Neural cell (in vitro differentiated cells): ENCODE measurements around the gene DUSP5. TPM values are rescaled to one million over a fixed set of nuclear protein-coding genes. Genes with fewer than 3 reads are reported as not detected.

Source experiments
- H2AFZ ChIP-seq: fragments of 200-600, 300-800 bp; sonication (generic), shearing (Covaris generic); 2 replicates; pipeline ENCODE4 v1.6.0; 2014; ENCODE audit warnings: low read depth, mild to moderate bottlenecking, antibody characterized with exemption, low read length, moderate library complexity
- H3F3A ChIP-seq: fragments of 200-600 bp; shearing (Covaris generic); 2 replicates; pipeline ENCODE4 v1.6.1; 2016; ENCODE audit warnings: mild to moderate bottlenecking, moderate library complexity, mixed read lengths, antibody characterized with exemption, low read length; ENCODE audit not compliant: insufficient read depth, poor library complexity, severe bottlenecking
- H3K27ac ChIP-seq: fragments of 200-600, 300-800 bp; sonication (generic), shearing (Covaris generic); 2 replicates; pipeline ENCODE4 v1.5.1; 2014; ENCODE audit warnings: mild to moderate bottlenecking, low read length, moderate library complexity
- H3K27me3 ChIP-seq: fragments of 300-800, 200-600 bp; sonication (generic), shearing (Covaris generic); 2 replicates; pipeline ENCODE4 v1.6.0; 2014; ENCODE audit warnings: mild to moderate bottlenecking, low read depth, low read length, moderate library complexity; ENCODE audit not compliant: insufficient read depth
- H3K36me3 ChIP-seq: fragments of 300-800, 200-600 bp; sonication (generic), shearing (Covaris generic); 2 replicates; pipeline ENCODE4 v1.5.1; 2014; ENCODE audit warnings: mild to moderate bottlenecking, antibody characterized with exemption, low read length, moderate library complexity; ENCODE audit not compliant: insufficient read depth
- H3K4me2 ChIP-seq: fragments of 300-800, 200-600 bp; sonication (generic), shearing (Covaris generic); 2 replicates; pipeline ENCODE4 v1.6.0; 2014; ENCODE audit warnings: mild to moderate bottlenecking, low read length
- H3K4me3 ChIP-seq: fragments of 300-800, 200-600 bp; sonication (generic), shearing (Covaris generic); 2 replicates; pipeline ENCODE4 v1.5.1; 2014; ENCODE audit warnings: mild to moderate bottlenecking, low read length, moderate library complexity
- H3K79me2 ChIP-seq: fragments of 200-600 bp; shearing (Covaris generic); replicated peaks from 2 replicates; pipeline ENCODE4 v1.6.0; 2014; ENCODE audit warnings: mild to moderate bottlenecking, low read length, moderate library complexity; ENCODE audit not compliant: insufficient read depth
- H3K9ac ChIP-seq: fragments of 300-800, 200-600 bp; sonication (generic), shearing (Covaris generic); 2 replicates; pipeline ENCODE4 v1.6.1; 2016; ENCODE audit warnings: mild to moderate bottlenecking, low read length, mixed read lengths
- H3K9me2 ChIP-seq: fragments of 200-600 bp; shearing (Covaris generic); 2 replicates; pipeline ENCODE4 v1.6.1; 2016; ENCODE audit warnings: mild to moderate bottlenecking, low read length, mixed read lengths; ENCODE audit not compliant: insufficient read depth
- H3K9me3 ChIP-seq: fragments of 200-600, 300-800 bp; sonication (generic), shearing (Covaris generic); 2 replicates; pipeline ENCODE4 v1.6.1; 2016; ENCODE audit warnings: mild to moderate bottlenecking, mixed run types, low read length, moderate library complexity, mixed read lengths
- H4K20me1 ChIP-seq: fragments of 200-600 bp; shearing (Covaris generic); 2 replicates; pipeline ENCODE4 v1.6.1; 2016; ENCODE audit warnings: mild to moderate bottlenecking, mixed run types; ENCODE audit not compliant: insufficient read depth
- EP300 ChIP-seq: fragments of 450-650 bp; conservative IDR thresholded peaks from 2 replicates; pipeline ENCODE4 v1.6.1; 2014; ENCODE audit warnings: antibody characterized with exemption, mild to moderate bottlenecking, moderate library complexity; ENCODE audit not compliant: poor library complexity, severe bottlenecking
- EZH2 ChIP-seq: fragments of 200-600, 300-800 bp; shearing (Covaris generic), sonication (generic); IDR thresholded peaks from 2 replicates; pipeline ENCODE4 v1.6.1; 2014; ENCODE audit warnings: antibody characterized with exemption, low read length, borderline replicate concordance, mild to moderate bottlenecking; ENCODE audit not compliant: insufficient read depth, poor library complexity, severe bottlenecking
- MXI1 ChIP-seq: fragments of 450-650 bp; conservative IDR thresholded peaks from 2 replicates; pipeline ENCODE4 v1.6.1; 2014; ENCODE audit warnings: antibody characterized with exemption, mild to moderate bottlenecking; ENCODE audit not compliant: poor library complexity, severe bottlenecking
- POLR2AphosphoS5 ChIP-seq: IDR thresholded peaks from 2 replicates; pipeline ENCODE4 v1.6.1; 2012
- RAD21 ChIP-seq: fragments of 450-650 bp; conservative IDR thresholded peaks from 2 replicates; pipeline ENCODE4 v1.6.1; 2014; ENCODE audit warnings: antibody characterized with exemption, mild to moderate bottlenecking, moderate library complexity
- SMC3 ChIP-seq: fragments of 450-650 bp; conservative IDR thresholded peaks from 2 replicates; pipeline ENCODE4 v1.6.1; 2014; ENCODE audit warnings: antibody characterized with exemption, mild to moderate bottlenecking, moderate library complexity; ENCODE audit not compliant: poor library complexity
- TAF1 ChIP-seq: IDR thresholded peaks from 2 replicates; pipeline ENCODE4 v1.6.1; 2012; ENCODE audit warnings: low read depth
- polyA plus RNA-seq: library from polyadenylated mRNA; depleted of rRNA; stranded (reverse); fragments of >200 nt; gene quantifications from 2 replicates; pipeline ENCODE4 v1.2.3, GENCODE V29; 2014
- TF ChIP-seq, protein P1 (sequence below): IDR thresholded peaks from 2 replicates; pipeline ENCODE4 v1.6.1; 2012; ENCODE audit warnings: borderline replicate concordance
- TF ChIP-seq, protein P2 (sequence below): fragments of 450-650 bp; IDR thresholded peaks from 2 replicates; pipeline ENCODE4 v1.5.1; 2014; ENCODE audit warnings: antibody characterized with exemption, mild to moderate bottlenecking, moderate library complexity; ENCODE audit not compliant: poor library complexity, severe bottlenecking

DUSP5 gene
- polyA plus RNA-seq, 1 donor from 2014 or later, result 2.2 TPM

DNA sequence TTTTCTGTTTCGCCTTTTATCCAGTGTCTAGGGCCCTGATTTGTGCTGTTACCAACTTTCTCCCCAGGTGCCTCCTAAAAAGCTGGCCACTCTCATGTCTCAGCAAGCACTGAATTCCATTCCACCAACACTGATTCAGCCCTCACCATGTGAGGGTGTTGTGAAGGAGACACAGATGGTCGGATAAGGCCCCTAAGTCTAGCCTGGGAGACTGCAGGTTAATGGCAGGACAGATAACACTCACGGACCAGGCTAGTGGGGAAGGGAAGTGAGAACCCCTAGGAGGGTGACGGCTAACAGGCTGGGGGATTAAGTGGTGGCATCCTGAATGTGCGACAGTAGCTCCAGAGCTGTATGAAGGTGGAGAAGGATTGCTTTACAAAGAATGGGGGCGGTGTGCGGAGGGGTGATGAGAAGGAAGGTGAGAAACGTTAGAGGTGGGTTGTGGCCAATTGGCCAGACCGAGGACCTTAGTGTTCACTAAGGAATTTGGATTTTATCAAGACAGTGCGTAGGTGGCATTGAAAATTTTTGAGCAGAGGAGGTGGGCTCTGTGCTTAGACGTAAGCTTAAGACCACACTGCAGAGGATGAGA lies 3.8 kb upstream of the DUSP5 start:
- no peaks in the 10 kb centered on the region for H3F3A ChIP-seq
- H3K9ac ChIP-seq, result no peak overlapping the region
- TF ChIP-seq RAD21 (no peak), TAF1 (no peak), EP300 (no peak), SMC3 (no peak), MXI1 (no peak), EZH2 (no peak), POLR2AphosphoS5 (no peak)
- TF ChIP-seq, protein P1, sequence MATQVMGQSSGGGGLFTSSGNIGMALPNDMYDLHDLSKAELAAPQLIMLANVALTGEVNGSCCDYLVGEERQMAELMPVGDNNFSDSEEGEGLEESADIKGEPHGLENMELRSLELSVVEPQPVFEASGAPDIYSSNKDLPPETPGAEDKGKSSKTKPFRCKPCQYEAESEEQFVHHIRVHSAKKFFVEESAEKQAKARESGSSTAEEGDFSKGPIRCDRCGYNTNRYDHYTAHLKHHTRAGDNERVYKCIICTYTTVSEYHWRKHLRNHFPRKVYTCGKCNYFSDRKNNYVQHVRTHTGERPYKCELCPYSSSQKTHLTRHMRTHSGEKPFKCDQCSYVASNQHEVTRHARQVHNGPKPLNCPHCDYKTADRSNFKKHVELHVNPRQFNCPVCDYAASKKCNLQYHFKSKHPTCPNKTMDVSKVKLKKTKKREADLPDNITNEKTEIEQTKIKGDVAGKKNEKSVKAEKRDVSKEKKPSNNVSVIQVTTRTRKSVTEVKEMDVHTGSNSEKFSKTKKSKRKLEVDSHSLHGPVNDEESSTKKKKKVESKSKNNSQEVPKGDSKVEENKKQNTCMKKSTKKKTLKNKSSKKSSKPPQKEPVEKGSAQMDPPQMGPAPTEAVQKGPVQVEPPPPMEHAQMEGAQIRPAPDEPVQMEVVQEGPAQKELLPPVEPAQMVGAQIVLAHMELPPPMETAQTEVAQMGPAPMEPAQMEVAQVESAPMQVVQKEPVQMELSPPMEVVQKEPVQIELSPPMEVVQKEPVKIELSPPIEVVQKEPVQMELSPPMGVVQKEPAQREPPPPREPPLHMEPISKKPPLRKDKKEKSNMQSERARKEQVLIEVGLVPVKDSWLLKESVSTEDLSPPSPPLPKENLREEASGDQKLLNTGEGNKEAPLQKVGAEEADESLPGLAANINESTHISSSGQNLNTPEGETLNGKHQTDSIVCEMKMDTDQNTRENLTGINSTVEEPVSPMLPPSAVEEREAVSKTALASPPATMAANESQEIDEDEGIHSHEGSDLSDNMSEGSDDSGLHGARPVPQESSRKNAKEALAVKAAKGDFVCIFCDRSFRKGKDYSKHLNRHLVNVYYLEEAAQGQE, result no peak
- TF ChIP-seq, protein P2, sequence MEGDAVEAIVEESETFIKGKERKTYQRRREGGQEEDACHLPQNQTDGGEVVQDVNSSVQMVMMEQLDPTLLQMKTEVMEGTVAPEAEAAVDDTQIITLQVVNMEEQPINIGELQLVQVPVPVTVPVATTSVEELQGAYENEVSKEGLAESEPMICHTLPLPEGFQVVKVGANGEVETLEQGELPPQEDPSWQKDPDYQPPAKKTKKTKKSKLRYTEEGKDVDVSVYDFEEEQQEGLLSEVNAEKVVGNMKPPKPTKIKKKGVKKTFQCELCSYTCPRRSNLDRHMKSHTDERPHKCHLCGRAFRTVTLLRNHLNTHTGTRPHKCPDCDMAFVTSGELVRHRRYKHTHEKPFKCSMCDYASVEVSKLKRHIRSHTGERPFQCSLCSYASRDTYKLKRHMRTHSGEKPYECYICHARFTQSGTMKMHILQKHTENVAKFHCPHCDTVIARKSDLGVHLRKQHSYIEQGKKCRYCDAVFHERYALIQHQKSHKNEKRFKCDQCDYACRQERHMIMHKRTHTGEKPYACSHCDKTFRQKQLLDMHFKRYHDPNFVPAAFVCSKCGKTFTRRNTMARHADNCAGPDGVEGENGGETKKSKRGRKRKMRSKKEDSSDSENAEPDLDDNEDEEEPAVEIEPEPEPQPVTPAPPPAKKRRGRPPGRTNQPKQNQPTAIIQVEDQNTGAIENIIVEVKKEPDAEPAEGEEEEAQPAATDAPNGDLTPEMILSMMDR, result no peak
- no peaks in the 10 kb centered on the region for H3K36me3 ChIP-seq
- no peak overlapping the region for H3K4me2 ChIP-seq
- no peak overlapping the region for H2AFZ ChIP-seq
- H4K20me1 ChIP-seq, result no peaks in the 10 kb centered on the region
- no peaks in the 10 kb centered on the region for H3K9me2 ChIP-seq
- no peak overlapping the region for H3K27ac ChIP-seq
- H3K4me3 ChIP-seq, result no peak overlapping the region
- H3K79me2 ChIP-seq, result no peaks in the 10 kb centered on the region
- H3K9me3 ChIP-seq, result no peaks in the 10 kb centered on the region
- H3K27me3 ChIP-seq, result peaks cover 24% of the 10 kb centered on the region

DNA sequence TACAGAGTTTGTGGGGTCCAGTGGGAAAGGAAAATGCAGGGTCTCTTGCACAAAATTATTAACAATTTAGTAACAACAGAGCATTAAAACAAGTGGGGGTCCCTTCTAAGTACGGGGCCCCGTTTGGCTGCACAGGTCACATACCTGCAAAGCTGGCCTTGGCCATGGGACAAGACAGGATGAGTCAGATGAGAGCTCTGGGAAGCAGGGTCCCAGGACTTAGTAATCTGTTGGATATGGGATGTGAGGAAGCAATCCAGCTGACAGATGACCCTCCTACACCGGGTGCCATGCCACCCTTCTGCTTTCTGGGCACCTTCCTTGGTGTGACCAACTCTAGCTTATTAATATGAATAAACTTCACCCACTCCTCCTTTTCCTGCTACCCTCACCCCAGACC lies 3.2 kb upstream of the DUSP5 start:
- TF ChIP-seq, protein P2, result no peak
- TF ChIP-seq SMC3 (no peak), POLR2AphosphoS5 (no peak), EZH2 (no peak), RAD21 (no peak), TAF1 (no peak), EP300 (no peak), MXI1 (no peak)
- TF ChIP-seq, protein P1, result no peak
- Histone ChIP-seq H3K27ac (no peak overlapping the region), H3K36me3 (no peaks in the 10 kb centered on the region), H3K9ac (no peak overlapping the region), H3F3A (no peaks in the 10 kb centered on the region), H3K4me3 (no peak overlapping the region), H3K4me2 (no peak overlapping the region), H3K9me2 (no peaks in the 10 kb centered on the region), H2AFZ (no peak overlapping the region), H4K20me1 (no peaks in the 10 kb centered on the region), H3K79me2 (no peaks in the 10 kb centered on the region), H3K27me3 (peaks cover 30% of the 10 kb centered on the region), H3K9me3 (no peaks in the 10 kb centered on the region)
